ENCODE measurements around the gene HOXB9. TPM values are rescaled to one million over a fixed set of nuclear protein-coding genes. Genes with fewer than 3 reads are reported as not detected.

The HOXB9 gene
- total and polyA plus RNA-seq, 12 donors, result 0.11 to 2.7 (median 0.68) TPM; not detected in 2

GRCh38 chr17:48616717-48617470 is 9.3 kb downstream of the HOXB9 start:
- intact Hi-C loops (cut with DNase I), result loop anchor here in 1 of 2 donors (10.0 kb wide), 1 partner anchor 592 kb away; no protein-coding TSS in a partner anchor
- no peaks in the 10 kb centered on the region for H3K9me3 ChIP-seq (replicated peaks in 1 of 3)
- TF ChIP-seq, protein P1, sequence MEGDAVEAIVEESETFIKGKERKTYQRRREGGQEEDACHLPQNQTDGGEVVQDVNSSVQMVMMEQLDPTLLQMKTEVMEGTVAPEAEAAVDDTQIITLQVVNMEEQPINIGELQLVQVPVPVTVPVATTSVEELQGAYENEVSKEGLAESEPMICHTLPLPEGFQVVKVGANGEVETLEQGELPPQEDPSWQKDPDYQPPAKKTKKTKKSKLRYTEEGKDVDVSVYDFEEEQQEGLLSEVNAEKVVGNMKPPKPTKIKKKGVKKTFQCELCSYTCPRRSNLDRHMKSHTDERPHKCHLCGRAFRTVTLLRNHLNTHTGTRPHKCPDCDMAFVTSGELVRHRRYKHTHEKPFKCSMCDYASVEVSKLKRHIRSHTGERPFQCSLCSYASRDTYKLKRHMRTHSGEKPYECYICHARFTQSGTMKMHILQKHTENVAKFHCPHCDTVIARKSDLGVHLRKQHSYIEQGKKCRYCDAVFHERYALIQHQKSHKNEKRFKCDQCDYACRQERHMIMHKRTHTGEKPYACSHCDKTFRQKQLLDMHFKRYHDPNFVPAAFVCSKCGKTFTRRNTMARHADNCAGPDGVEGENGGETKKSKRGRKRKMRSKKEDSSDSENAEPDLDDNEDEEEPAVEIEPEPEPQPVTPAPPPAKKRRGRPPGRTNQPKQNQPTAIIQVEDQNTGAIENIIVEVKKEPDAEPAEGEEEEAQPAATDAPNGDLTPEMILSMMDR (IDR thresholded peaks at IDR 0.05), result no peak
- TF ChIP-seq POLR2A (IDR thresholded peaks at IDR 0.05), result no peak
- H3K27me3 ChIP-seq, result peaks cover 61% of the 10 kb centered on the region
- no peaks in the 10 kb centered on the region for H3K36me3 ChIP-seq (replicated peaks in 1 of 2)
- peaks cover 0 to 15% of the 10 kb centered on the region in 2 donors for H3K4me1 ChIP-seq (replicated peaks in 1 of 2)
- 33 to 55% (median 52%) methylated on average over 13 to 15 of the region's 15 CpGs for WGBS, 4 donors
- DNase-seq, result no peak
- no peak overlapping the region for H3K27ac ChIP-seq
- no peak overlapping the region for H3K4me3 ChIP-seq

DNA sequence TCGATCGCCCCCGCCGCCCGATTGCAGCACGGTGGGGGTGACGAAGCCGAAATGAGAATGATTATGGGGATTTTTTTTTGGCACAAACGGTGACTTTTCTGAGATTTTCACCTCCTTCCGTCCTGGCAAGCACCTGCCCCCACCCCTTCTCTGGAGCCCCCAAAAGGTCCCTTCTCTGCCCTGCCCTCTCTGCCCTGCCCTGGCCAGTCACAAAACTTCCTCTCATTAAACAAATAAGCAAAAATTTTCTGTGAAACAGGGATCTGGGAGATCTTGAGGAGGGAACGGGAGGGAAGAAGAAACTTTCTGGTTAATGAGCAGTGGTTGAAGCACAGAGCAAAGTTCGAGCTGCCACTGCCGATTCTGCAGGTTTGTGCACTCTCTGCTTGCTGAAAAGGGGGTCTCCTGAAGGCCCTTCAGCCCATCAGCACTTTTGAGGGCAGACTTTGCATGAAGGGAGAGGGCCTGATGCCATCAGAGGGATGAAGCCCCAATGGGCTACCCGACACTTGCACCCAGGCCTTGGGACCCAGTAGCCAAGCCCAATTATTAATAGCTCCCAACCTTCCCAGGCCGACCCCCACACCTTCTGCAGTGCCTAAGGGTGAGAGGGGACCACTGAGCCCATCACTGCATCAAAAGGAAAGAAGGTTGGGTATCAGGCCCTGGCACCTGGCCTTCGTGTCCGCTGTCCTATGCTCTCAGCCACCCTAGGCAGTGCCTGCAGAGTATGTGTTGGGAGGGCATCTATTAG is 10.0 kb downstream of the HOXB9 start:
- no peak for DNase-seq
- no peaks in the 10 kb centered on the region for H3K36me3 ChIP-seq (replicated peaks in 1 of 2)
- no peak overlapping the region for H3K27ac ChIP-seq
- H3K4me1 ChIP-seq (replicated peaks in 1 of 2), result peaks cover 0 to 18% of the 10 kb centered on the region in 2 donors
- H3K27me3 ChIP-seq, result peaks cover 55% of the 10 kb centered on the region
- TF ChIP-seq, protein P1 (IDR thresholded peaks at IDR 0.05), result no peak
- TF ChIP-seq POLR2A (IDR thresholded peaks at IDR 0.05), result no peak
- intact Hi-C loops (cut with DNase I), result loop anchor here in 1 of 2 donors (10.0 kb wide), 1 partner anchor 591 kb away; no protein-coding TSS in a partner anchor
- no peaks in the 10 kb centered on the region for H3K9me3 ChIP-seq (replicated peaks in 1 of 3)
- H3K4me3 ChIP-seq, result no peak overlapping the region
- WGBS, 4 donors, result 47 to 52% (median 51%) methylated on average over 13 to 17 of the region's 17 CpGs

DNA sequence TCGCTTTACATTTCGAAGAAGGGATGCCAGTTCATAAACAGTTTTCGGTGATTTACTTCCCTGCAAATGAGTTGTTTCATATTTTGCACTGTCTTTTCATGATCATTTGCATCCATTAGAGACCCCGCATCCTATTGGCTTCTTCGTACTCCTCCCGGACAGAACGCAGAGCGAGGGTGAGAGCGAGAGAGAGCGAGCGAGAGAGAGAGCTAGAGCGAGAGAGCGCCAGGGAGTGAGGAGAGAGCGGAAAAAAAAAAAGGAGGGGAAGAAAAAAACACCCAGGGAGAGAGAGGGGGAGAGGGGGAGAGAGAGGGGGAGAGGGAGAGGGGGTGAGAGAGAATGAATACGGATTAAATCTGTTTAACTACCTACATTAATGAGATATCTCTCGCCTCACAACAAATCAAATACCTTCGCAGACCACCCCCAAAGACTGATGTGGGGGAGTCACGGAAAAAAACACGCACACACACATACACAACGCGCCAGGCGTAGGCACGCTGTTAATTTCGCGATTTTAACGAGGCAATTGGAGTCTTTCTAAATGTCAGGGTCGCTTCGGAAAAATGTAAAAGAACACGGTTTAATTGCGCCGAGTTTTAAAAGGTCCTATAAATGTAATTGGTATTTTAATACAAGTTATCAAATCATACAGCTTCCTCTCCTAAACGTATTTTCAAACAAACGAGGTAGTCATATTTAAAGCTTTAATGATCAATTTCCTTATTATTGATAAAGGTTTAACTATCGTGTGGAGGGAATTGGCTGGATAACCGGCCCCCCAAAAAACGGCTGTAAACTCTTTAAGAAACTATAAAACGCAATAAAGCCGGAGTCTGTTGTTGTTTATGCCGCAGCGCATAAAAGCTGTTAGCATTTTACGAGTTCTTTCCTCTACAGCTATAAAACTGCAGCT is 10.9 kb downstream of the HOXB9 start, which contains the start of gene HOXB8:
TSS of gene HOXB8 (minus strand) at position 246 of the 916 bp plus-strand sequence. CDS start 588 bp downstream, outside the sequence.
- H3K27me3 ChIP-seq, result peaks cover 49% of the 10 kb centered on the region
- H3K4me3 ChIP-seq, result peak within 1 kb of the TSS in 1 of 4 donors; percentile 79
- DNase-seq, result no peak
- WGBS, 4 donors, result 21 to 25% (median 23%) methylated on average over 40 to 41 of the region's 41 CpGs
- intact Hi-C loops (cut with DNase I), result loop anchor here in 1 of 2 donors (10.0 kb wide), 1 partner anchor 591 kb away; no protein-coding TSS in a partner anchor
- H3K9me3 ChIP-seq (replicated peaks in 1 of 3), result no peaks in the 10 kb centered on the region
- H3K4me1 ChIP-seq (replicated peaks in 1 of 2), result peaks cover 0 to 18% of the 10 kb centered on the region in 2 donors
- no peaks in the 10 kb centered on the region for H3K36me3 ChIP-seq (replicated peaks in 1 of 2)
- peak within 1 kb of the TSS in 2 of 5 donors; percentile 31 to 88 for H3K27ac ChIP-seq
- TF ChIP-seq POLR2A (IDR thresholded peaks at IDR 0.05), result no peak
- TF ChIP-seq, protein P1 (IDR thresholded peaks at IDR 0.05), result no peak
